Muscle layer of duodenum (tissue), 2 donors: ENCODE results near the gene ADGRL3.
"Not testable (repeated sequence)": the region's sequence is repeated elsewhere in the genome, so short reads cannot be mapped to it uniquely, and the experiment has no call there.

Experiments
- H3K27ac ChIP-seq: one replicate; pipeline ENCODE4 v1.7.0; 2013; ENCODE audit warnings: mild to moderate bottlenecking, low read length
- H3K27me3 ChIP-seq: one replicate; pipeline ENCODE4 v1.7.0; 2013; ENCODE audit warnings: low read depth, mild to moderate bottlenecking, control low read depth, low read length
- H3K36me3 ChIP-seq, 2 donors: one replicate each; pipeline ENCODE4 v1.7.0; 2013; ENCODE audit warnings: low read length in 2 of 2, control low read depth in 1 of 2, mild to moderate bottlenecking in 1 of 2; ENCODE audit not compliant: insufficient read depth in 2 of 2, control insufficient read depth in 1 of 2
- H3K4me1 ChIP-seq, 2 donors: one replicate each; pipeline ENCODE4 v1.7.0; 2013; ENCODE audit warnings: low read length in 2 of 2, mild to moderate bottlenecking in 2 of 2, control low read depth in 1 of 2, moderate library complexity in 1 of 2; ENCODE audit not compliant: insufficient read depth in 2 of 2, control insufficient read depth in 1 of 2
- H3K4me3 ChIP-seq, 2 donors: one replicate each; pipeline ENCODE4 v1.7.0; 2013; ENCODE audit warnings: low read length in 2 of 2, low read depth in 1 of 2, mild to moderate bottlenecking in 1 of 2
- H3K9me3 ChIP-seq, 2 donors: one replicate each; pipeline ENCODE4 v1.7.0; 2013; ENCODE audit warnings: low read length in 2 of 2, control low read depth in 1 of 2, mild to moderate bottlenecking in 1 of 2; ENCODE audit not compliant: control insufficient read depth in 1 of 2
- donor health status: healthy.

The ADGRL3 gene

DNA sequence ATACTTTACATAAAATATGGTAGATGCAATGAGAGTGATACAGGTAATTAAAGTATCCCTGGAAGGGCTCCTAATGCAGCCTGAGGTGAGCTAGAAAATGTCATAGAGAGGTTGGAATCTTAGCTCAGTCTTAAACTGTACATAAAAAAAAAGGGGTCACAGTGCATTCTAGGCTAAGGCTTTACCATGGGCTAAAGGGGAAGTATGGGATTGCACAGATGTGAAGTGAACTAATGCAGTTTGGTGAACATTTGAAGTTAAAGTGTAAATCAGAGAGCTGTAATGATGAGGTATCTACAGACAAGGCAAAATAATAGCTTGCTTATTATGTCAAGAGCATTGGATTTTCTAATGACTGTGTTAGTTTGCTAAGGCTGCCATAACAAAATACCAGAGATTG, 405.9 kb downstream of the ADGRL3 start:
- Histone ChIP-seq H3K4me1 (no peaks in the 10 kb centered on the region), H3K9me3 (no peaks in the 10 kb centered on the region), H3K27me3 (no peaks in the 10 kb centered on the region), H3K36me3 (no peaks in the 10 kb centered on the region), H3K27ac (no peak overlapping the region), H3K4me3 (no peak overlapping the region)

DNA sequence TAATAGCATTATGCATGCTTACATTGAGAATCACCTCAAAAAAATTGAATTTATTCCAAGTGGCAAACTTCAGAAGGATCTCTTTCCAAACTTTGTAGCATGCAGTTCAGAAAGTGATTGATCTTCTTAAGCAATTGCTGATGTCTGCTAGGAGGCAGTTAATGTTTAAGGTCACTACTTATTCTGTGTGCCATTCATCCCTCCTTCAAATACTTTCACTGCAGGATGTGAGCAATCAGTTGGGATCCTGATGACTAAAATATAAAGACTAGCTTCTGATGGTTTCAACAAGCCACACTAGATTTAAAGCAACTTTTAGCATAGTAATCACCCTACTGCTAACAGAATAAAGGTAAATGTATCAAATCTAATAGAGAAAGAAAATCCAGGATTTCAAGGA, 414.1 kb downstream of the ADGRL3 start:
- Histone ChIP-seq H3K9me3 (no peaks in the 10 kb centered on the region), H3K4me1 (no peaks in the 10 kb centered on the region), H3K36me3 (no peaks in the 10 kb centered on the region), H3K4me3 (no peak overlapping the region), H3K27me3 (no peaks in the 10 kb centered on the region), H3K27ac (no peak overlapping the region)

DNA sequence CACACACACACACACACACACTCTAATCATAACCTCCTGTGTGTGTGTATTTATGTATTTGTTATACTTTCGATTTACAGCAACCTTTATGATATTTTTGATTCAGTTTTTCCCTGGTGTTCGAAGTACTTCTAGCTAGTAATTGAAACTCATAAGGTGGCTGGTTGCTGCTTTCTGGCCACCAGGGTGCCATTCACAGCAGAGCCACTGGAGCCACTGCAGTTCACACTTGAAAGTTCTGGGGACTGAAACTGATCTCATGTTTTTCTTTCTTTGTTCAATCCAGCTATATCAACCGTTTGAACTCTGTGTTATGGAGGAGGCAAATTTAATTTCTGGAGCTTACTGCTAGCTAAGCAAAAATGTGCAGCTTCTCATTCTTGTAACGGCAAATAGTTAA, 419.4 kb downstream of the ADGRL3 start:
- Histone ChIP-seq H3K27ac (no peak overlapping the region), H3K9me3 (no peaks in the 10 kb centered on the region), H3K4me1 (no peaks in the 10 kb centered on the region), H3K27me3 (no peaks in the 10 kb centered on the region), H3K4me3 (no peak overlapping the region), H3K36me3 (no peaks in the 10 kb centered on the region)

DNA sequence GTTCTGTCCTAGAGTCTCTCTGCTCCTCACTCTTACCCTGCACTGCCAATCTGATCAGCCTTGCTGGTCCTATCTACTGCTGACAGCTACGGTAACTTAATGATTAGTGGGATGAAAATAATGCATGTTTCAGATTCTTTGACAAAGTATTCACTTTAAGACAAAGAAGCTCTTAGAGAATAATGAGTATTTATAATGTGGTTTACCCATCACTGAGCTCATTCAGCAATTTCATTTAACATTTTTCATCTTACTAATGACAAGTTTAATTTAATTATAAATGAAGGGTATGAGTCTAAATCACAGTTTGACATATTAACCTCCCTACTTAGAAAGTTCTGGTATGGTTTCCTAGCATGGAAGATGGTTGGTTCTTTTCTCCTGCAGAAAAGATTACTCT, 428.2 kb downstream of the ADGRL3 start:
- Histone ChIP-seq H3K36me3 (no peaks in the 10 kb centered on the region), H3K9me3 (no peaks in the 10 kb centered on the region), H3K27ac (no peak overlapping the region), H3K4me3 (no peak overlapping the region), H3K4me1 (no peaks in the 10 kb centered on the region), H3K27me3 (no peaks in the 10 kb centered on the region)

DNA sequence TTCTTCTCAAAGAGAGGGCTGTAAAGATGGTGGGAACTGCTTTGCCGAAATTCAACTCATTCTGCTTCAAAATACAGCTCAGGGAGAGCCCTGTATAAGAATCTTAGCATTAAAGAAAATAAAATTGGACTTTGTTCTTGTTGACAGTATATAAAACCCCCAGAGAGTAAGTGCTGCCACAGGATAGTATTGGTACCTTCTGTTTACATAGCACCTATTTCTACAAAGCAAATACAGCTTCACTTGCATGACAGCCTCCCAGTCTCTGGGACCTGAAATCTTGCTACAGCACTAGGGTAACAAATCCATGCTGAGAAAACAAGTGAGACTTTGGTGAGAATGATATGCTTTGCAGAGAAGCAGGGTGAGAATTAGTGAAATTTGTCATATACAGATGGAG, 428.6 kb downstream of the ADGRL3 start:
- Histone ChIP-seq H3K36me3 (no peaks in the 10 kb centered on the region), H3K27me3 (no peaks in the 10 kb centered on the region), H3K4me3 (no peak overlapping the region), H3K9me3 (no peaks in the 10 kb centered on the region), H3K27ac (no peak overlapping the region), H3K4me1 (no peaks in the 10 kb centered on the region)

DNA sequence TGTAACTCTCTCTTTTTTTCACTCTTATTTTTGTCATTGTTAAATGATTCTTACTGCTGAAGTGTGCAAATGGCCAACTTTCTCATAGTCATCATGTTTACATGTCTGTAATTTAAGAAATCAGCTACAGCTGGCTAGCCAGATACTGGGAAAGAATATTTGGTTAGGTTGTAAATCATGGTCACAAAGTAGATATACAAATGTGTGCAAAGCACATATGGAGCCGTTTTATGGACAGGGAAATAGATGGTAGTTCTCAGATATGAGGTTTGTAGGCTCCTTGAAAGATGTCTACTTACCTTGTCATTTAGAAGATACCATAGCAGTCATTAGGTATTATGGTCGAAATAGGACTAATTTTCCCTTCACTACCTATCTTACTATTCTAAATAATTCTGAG, 430.4 kb downstream of the ADGRL3 start:
- H3K27ac ChIP-seq, result no peak overlapping the region
- no peaks in the 10 kb centered on the region for H3K4me1 ChIP-seq
- no peaks in the 10 kb centered on the region for H3K27me3 ChIP-seq
- no peaks in the 10 kb centered on the region for H3K36me3 ChIP-seq
- no peak overlapping the region for H3K4me3 ChIP-seq
- H3K9me3 ChIP-seq, result no peaks in the 10 kb centered on the region

- H3K27ac ChIP-seq, result no peak overlapping the region
- no peaks in the 10 kb centered on the region for H3K36me3 ChIP-seq
- H3K4me1 ChIP-seq, result no peaks in the 10 kb centered on the region
- no peaks in the 10 kb centered on the region for H3K9me3 ChIP-seq
- no peak overlapping the region for H3K4me3 ChIP-seq
- no peaks in the 10 kb centered on the region for H3K27me3 ChIP-seq
These were observed 438.5 kb downstream of the ADGRL3 start for GRCh38 chr4:61638591-61638990.

- H3K27ac ChIP-seq, H3K27me3 ChIP-seq, H3K4me1 ChIP-seq, H3K36me3 ChIP-seq, H3K4me3 ChIP-seq, H3K9me3 ChIP-seq: not testable (repeated sequence)
These were observed 446.7 kb downstream of the ADGRL3 start for GRCh38 chr4:61646746-61647350.

GRCh38 chr4:61648264-61648663, 448.1 kb downstream of the ADGRL3 start:
- no peaks in the 10 kb centered on the region for H3K27me3 ChIP-seq
- H3K4me3 ChIP-seq, result no peak overlapping the region
- no peaks in the 10 kb centered on the region for H3K4me1 ChIP-seq
- no peak overlapping the region for H3K27ac ChIP-seq
- no peaks in the 10 kb centered on the region for H3K9me3 ChIP-seq
- H3K36me3 ChIP-seq, result no peaks in the 10 kb centered on the region

GRCh38 chr4:61657016-61657415, 456.9 kb downstream of the ADGRL3 start:
- Histone ChIP-seq H3K36me3 (no peaks in the 10 kb centered on the region), H3K4me1 (no peaks in the 10 kb centered on the region), H3K4me3 (no peak overlapping the region), H3K27me3 (no peaks in the 10 kb centered on the region), H3K9me3 (no peaks in the 10 kb centered on the region), H3K27ac (no peak overlapping the region)

GRCh38 chr4:61661960-61662359, 461.8 kb downstream of the ADGRL3 start:
- Histone ChIP-seq H3K9me3 (no peaks in the 10 kb centered on the region), H3K36me3 (no peaks in the 10 kb centered on the region), H3K27me3 (no peaks in the 10 kb centered on the region), H3K27ac (no peak overlapping the region), H3K4me1 (no peaks in the 10 kb centered on the region), H3K4me3 (no peak overlapping the region)

DNA sequence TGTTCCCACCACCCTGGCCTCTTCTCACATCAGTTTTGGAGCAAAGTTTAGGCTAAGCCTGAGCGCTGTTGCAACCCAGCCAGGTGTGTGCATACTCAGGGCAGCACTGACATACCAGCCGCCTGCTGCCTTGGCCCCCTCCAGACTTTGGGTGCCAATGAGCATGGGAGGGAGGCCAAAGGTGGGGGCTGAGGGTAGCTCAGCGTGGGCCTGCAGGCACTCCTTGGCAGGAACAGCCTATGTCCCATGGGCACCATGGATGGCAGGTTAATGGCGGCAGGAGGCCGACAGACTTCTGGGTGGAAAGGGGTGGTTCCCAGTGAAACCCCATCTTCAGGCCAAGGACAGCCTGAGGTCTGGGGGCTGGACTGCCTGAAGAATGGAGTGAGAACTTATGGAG, 462.2 kb downstream of the ADGRL3 start:
- no peaks in the 10 kb centered on the region for H3K9me3 ChIP-seq
- H3K27me3 ChIP-seq, result no peaks in the 10 kb centered on the region
- H3K36me3 ChIP-seq, result no peaks in the 10 kb centered on the region
- H3K4me1 ChIP-seq, result no peaks in the 10 kb centered on the region
- no peak overlapping the region for H3K4me3 ChIP-seq
- H3K27ac ChIP-seq, result no peak overlapping the region
